Neuronal stem cell (in vitro differentiated cells): ENCODE results near the gene SH3PXD2A.

Experiments used
- DNase-seq: peaks from one replicate; pipeline ENCODE4 v3.0.0-alpha.2; 2013; ENCODE audit warnings: low spot score
- H2AFZ ChIP-seq: one replicate; pipeline ENCODE4 v1.6.1; 2013; ENCODE audit warnings: mild to moderate bottlenecking, low read length, inconsistent platforms
- H2AK5ac ChIP-seq: 2 replicates; pipeline ENCODE4 v1.6.1; 2013; ENCODE audit warnings: low read depth, mild to moderate bottlenecking, inconsistent platforms, low read length, moderate library complexity, mixed read lengths
- H2BK120ac ChIP-seq: 2 replicates; pipeline ENCODE4 v1.6.1; 2013; ENCODE audit warnings: low read depth, mild to moderate bottlenecking, inconsistent platforms, low read length, moderate library complexity, mixed read lengths
- H2BK12ac ChIP-seq: one replicate; pipeline ENCODE4 v1.6.1; 2013; ENCODE audit warnings: low read length, inconsistent platforms
- H2BK15ac ChIP-seq: 2 replicates; pipeline ENCODE4 v1.6.1; 2013; ENCODE audit warnings: mild to moderate bottlenecking, low read length, inconsistent platforms, mixed read lengths
- H2BK5ac ChIP-seq: one replicate; pipeline ENCODE4 v1.6.1; 2013; ENCODE audit warnings: inconsistent platforms, mild to moderate bottlenecking, low read length, moderate library complexity
- H3K14ac ChIP-seq: one replicate; pipeline ENCODE4 v1.6.1; 2013; ENCODE audit warnings: low read length, inconsistent platforms
- H3K18ac ChIP-seq: 2 replicates; pipeline ENCODE4 v1.6.1; 2013; ENCODE audit warnings: low read length, inconsistent platforms
- H3K23ac ChIP-seq: 2 replicates; pipeline ENCODE4 v1.6.1; 2013; ENCODE audit warnings: low read depth, mild to moderate bottlenecking, mixed read lengths, low read length, inconsistent platforms; ENCODE audit not compliant: poor library complexity
- H3K27ac ChIP-seq: replicated peaks from 3 replicates; pipeline ENCODE4 v1.5.1; 2013; ENCODE audit warnings: low read length, inconsistent platforms
- H3K27me3 ChIP-seq, 3 experiments: 2 replicates each; pipeline ENCODE4 v1.6.1; 2013; ENCODE audit warnings: low read length in 3 of 3, mild to moderate bottlenecking in 2 of 3, inconsistent platforms in 1 of 3, low read depth in 1 of 3, mixed read lengths in 1 of 3, moderate library complexity in 1 of 3; ENCODE audit not compliant: control insufficient read depth in 3 of 3, insufficient read depth in 3 of 3
- H3K36me3 ChIP-seq, 2 donors: replicated peaks in 1 of 2; 2 replicates each; pipeline ENCODE4 v1.6.1; 2013; ENCODE audit warnings: low read length in 2 of 2; ENCODE audit not compliant: control insufficient read depth in 2 of 2, insufficient read depth in 2 of 2
- H3K4ac ChIP-seq: 2 replicates; pipeline ENCODE4 v1.6.1; 2013; ENCODE audit warnings: inconsistent platforms, mild to moderate bottlenecking, low read length, moderate library complexity
- H3K4me1 ChIP-seq, 2 donors: 1 replicate in 1 of 2; 2 replicates in 1 of 2; pipeline ENCODE4 v1.6.1; 2013; ENCODE audit warnings: low read length in 2 of 2, low read depth in 1 of 2; ENCODE audit not compliant: control insufficient read depth in 2 of 2, insufficient read depth in 1 of 2
- H3K4me2 ChIP-seq: one replicate; pipeline ENCODE4 v1.6.1; 2013; ENCODE audit warnings: mild to moderate bottlenecking, low read length, inconsistent platforms; ENCODE audit not compliant: insufficient read depth, poor library complexity, severe bottlenecking
- H3K4me3 ChIP-seq, 2 donors: 2 replicates each; pipeline ENCODE4 v1.5.1; 2013; ENCODE audit warnings: low read length in 2 of 2, mild to moderate bottlenecking in 2 of 2, inconsistent platforms in 1 of 2, moderate library complexity in 1 of 2
- H3K79me1 ChIP-seq: one replicate; pipeline ENCODE4 v1.6.1; 2013; ENCODE audit warnings: low read depth, mild to moderate bottlenecking, inconsistent platforms, low read length, moderate library complexity
- H3K9ac ChIP-seq: one replicate; pipeline ENCODE4 v1.6.1; 2013; ENCODE audit warnings: mild to moderate bottlenecking, low read depth, low read length, inconsistent platforms; ENCODE audit not compliant: poor library complexity
- H3K9me3 ChIP-seq, 2 donors: replicated peaks in 1 of 2; 2 replicates each; pipeline versions ENCODE3 to v1.6.1; 2013; ENCODE audit warnings: low read length in 2 of 2, mild to moderate bottlenecking in 2 of 2, inconsistent platforms in 1 of 2, low read depth in 1 of 2, mixed read lengths in 1 of 2, moderate library complexity in 1 of 2; ENCODE audit not compliant: control insufficient read depth in 2 of 2, insufficient read depth in 1 of 2
- H4K8ac ChIP-seq: one replicate; pipeline ENCODE4 v1.6.1; 2013; ENCODE audit warnings: low read depth, mild to moderate bottlenecking, inconsistent platforms, low read length, moderate library complexity
- H4K91ac ChIP-seq: one replicate; pipeline ENCODE4 v1.6.1; 2013; ENCODE audit warnings: low read length, low read depth, mild to moderate bottlenecking, inconsistent platforms; ENCODE audit not compliant: poor library complexity
- WGBS, 2 donors: extraction: QIAGEN DNeasy Blood & Tissue Kit; methylation state at CpG; one replicate each; pipeline ENCODE4 v1.1.7; 2013; ENCODE audit warnings: missing lambda C conversion rate in 2 of 2, mixed read lengths in 1 of 2; ENCODE audit not compliant: insufficient read length in 2 of 2, insufficient replicate concordance in 1 of 2; ENCODE audit errors: extremely low coverage in 2 of 2; 5-methylcytosine and 5-hydroxymethylcytosine counted together

SH3PXD2A gene

DNA sequence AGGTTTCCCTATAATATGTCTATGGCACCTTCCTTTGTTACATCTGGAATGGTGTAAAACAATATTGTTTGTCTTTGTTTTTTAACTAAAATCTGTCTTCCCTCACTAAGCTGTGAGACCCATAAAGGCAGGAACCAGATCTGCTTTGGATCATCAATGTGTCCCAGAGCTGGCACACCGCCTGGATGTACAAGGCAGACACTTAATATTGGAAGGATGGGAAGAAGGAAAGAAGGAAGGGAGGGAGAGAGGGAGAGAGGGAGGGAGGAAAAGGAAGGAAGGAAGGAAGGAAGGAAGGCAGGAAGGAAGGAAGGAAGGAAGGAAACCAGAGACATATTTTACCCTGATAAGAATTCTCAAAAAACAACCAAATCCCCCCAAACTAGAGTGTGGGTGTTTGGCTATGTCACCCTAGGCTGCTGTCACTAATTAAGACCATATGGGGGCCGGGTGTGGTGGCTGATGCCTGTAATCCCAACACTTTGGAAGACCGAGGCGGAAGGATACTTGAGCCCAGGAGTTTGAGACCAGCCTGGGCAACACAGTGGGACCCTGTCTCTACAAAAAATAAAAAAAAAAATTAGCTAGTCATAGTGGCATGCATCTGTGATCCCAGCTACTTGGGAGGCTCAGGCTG lies 59.6 kb downstream of the SH3PXD2A start:
- no CpG with 5 or more reads among the region's 4 CpGs for WGBS, 2 donors
- Histone ChIP-seq H3K4me3 (no peak overlapping the region), H3K36me3 (peaks cover 0 to 31% of the 10 kb centered on the region in 2 donors), H3K79me1 (no peaks in the 10 kb centered on the region), H3K27ac (no peak overlapping the region), H3K4me2 (no peak overlapping the region), H2AK5ac (no peak overlapping the region), H4K8ac (no peak overlapping the region), H3K4me1 (peaks cover 0 to 10% of the 10 kb centered on the region in 2 donors), H2BK5ac (no peak overlapping the region), H3K9ac (no peak overlapping the region), H3K23ac (no peak overlapping the region), H2AFZ (no peak overlapping the region), H3K14ac (no peak overlapping the region), H3K27me3 (no peaks in the 10 kb centered on the region), H3K9me3 (no peaks in the 10 kb centered on the region), H2BK15ac (no peak overlapping the region), H4K91ac (no peak overlapping the region), H3K4ac (no peak overlapping the region), H2BK12ac (no peak overlapping the region), H3K18ac (no peak overlapping the region), H2BK120ac (no peak overlapping the region)
- DNase-seq, result no peak

DNA sequence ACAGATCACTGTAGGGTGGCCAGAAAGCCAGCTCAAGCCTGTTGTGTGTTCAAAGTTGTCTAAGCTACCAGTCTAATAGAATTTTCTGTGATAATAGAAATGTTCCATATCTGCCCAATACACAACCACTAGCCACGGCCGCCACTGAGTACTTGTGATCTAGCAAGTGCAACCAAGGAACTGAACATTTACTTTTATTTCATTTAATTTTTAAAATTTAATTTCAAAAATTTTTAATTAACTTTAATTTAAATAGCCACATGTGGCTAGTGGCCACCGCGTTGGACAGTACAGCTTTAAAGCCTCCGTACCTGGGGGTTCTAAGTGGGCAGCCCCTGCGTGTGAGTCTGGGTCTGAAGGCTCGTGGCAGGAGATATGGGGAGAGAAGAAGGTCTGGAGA lies 60.4 kb downstream of the SH3PXD2A start:
- Histone ChIP-seq H3K23ac (no peak overlapping the region), H3K4ac (no peak overlapping the region), H2AFZ (no peak overlapping the region), H2BK15ac (no peak overlapping the region), H2AK5ac (no peak overlapping the region), H3K9ac (no peak overlapping the region), H2BK120ac (no peak overlapping the region), H3K27me3 (no peaks in the 10 kb centered on the region), H3K18ac (no peak overlapping the region), H4K91ac (no peak overlapping the region), H2BK12ac (no peak overlapping the region), H3K36me3 (peaks cover 0 to 24% of the 10 kb centered on the region in 2 donors), H3K4me2 (no peak overlapping the region), H2BK5ac (no peak overlapping the region), H3K14ac (no peak overlapping the region), H3K4me1 (peaks cover 0 to 5% of the 10 kb centered on the region in 2 donors), H3K79me1 (no peaks in the 10 kb centered on the region), H3K4me3 (no peak overlapping the region), H3K27ac (no peak overlapping the region), H3K9me3 (no peaks in the 10 kb centered on the region), H4K8ac (no peak overlapping the region)
- no CpG with 5 or more reads among the region's 7 CpGs for WGBS, 2 donors
- DNase-seq, result no peak

GRCh38 chr10:103793920-103794883 lies 61.2 kb downstream of the SH3PXD2A start:
- Histone ChIP-seq H3K9me3 (no peaks in the 10 kb centered on the region), H2BK5ac (no peak overlapping the region), H3K27ac (no peak overlapping the region), H2BK12ac (no peak overlapping the region), H2AK5ac (no peak overlapping the region), H3K9ac (no peak overlapping the region), H3K27me3 (no peaks in the 10 kb centered on the region), H2AFZ (no peak overlapping the region), H3K4me2 (no peak overlapping the region), H3K79me1 (no peaks in the 10 kb centered on the region), H3K36me3 (peaks cover 0 to 17% of the 10 kb centered on the region in 2 donors), H3K4me1 (peaks cover 0 to 5% of the 10 kb centered on the region in 2 donors), H3K4ac (no peak overlapping the region), H3K14ac (no peak overlapping the region), H2BK120ac (no peak overlapping the region), H4K91ac (no peak overlapping the region), H3K23ac (no peak overlapping the region), H3K18ac (no peak overlapping the region), H2BK15ac (no peak overlapping the region), H4K8ac (no peak overlapping the region), H3K4me3 (no peak overlapping the region)
- no peak for DNase-seq
- no CpG with 5 or more reads among the region's 13 CpGs for WGBS, 2 donors

- Histone ChIP-seq H4K91ac (no peak overlapping the region), H2BK12ac (no peak overlapping the region), H3K27me3 (no peaks in the 10 kb centered on the region), H2BK120ac (no peak overlapping the region), H3K14ac (no peak overlapping the region), H3K27ac (no peak overlapping the region), H2AFZ (no peak overlapping the region), H3K79me1 (no peaks in the 10 kb centered on the region), H3K36me3 (peaks cover 0 to 13% of the 10 kb centered on the region in 2 donors), H2BK5ac (no peak overlapping the region), H3K4me2 (no peak overlapping the region), H2AK5ac (no peak overlapping the region), H3K4me3 (no peak overlapping the region), H3K9me3 (no peaks in the 10 kb centered on the region), H4K8ac (no peak overlapping the region), H3K9ac (no peak overlapping the region), H3K4ac (no peak overlapping the region), H3K23ac (no peak overlapping the region), H2BK15ac (no peak overlapping the region), H3K4me1 (peaks cover 0 to 5% of the 10 kb centered on the region in 2 donors), H3K18ac (no peak overlapping the region)
- no CpG with 5 or more reads among the region's 3 CpGs for WGBS, 2 donors
- DNase-seq, result no peak
Measured at GRCh38 chr10:103793429-103793828, 61.9 kb downstream of the SH3PXD2A start.
